ENCODE data around the gene CD276.

The CD276 gene

DNA sequence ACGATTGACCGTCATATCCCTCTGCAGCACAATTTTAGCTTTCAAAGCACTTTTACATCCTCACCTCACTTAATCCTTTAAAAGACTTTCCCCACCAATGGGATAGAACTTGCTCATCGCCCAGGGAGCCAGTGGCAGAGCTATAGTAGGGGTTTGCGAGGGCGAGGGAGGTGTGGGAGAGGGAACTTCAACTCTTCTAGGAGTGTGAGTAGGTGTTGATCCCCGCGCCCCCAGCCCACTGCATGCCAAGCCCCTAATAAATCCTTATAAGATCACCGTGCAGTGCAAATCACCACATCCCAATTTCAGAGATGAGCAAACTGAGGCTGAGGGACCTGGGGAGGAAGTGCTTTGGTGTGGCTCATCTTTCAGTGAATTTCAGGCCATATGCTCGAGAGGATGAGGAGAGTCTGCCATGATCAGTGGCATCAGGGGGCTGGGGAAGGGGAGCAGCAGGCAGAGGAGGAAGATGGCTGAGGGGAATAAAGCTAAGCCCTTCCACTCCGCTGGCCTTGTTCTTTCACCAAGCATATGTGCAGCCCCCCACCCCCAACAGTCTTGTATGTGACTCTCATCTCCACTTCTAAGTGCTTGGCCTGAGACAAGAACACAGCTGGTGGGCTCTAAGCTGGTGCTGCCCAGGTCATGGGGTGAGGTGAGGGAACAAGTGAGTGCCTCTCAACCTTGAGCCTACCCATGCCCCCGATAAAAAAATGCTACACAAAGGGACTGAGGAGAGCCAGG, 63.8 kb downstream of the CD276 start:
- DNase-seq (ENCODE audit: low read depth): no peak

DNA sequence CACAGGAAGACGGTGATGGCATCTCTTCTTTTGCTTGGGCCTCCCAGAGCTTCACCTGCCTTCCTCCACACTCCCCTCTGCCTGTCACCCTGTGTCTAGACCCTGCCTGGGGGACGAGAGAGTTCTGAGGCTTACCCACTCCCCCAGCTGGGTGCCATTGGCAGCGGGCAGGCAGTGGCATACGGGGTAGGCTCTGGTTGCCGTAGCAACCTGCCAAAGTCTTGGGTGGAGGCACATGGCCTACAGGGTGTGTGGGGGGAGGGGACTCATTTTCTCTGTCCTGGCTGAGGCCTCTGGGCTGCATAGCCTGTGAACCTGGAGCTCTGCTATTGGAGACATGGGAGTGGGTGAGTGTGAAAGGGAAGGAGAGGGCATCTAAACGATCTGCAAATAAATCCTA, 64.5 kb downstream of the CD276 start:
- DNase-seq (ENCODE audit: low read depth): no peak

DNA sequence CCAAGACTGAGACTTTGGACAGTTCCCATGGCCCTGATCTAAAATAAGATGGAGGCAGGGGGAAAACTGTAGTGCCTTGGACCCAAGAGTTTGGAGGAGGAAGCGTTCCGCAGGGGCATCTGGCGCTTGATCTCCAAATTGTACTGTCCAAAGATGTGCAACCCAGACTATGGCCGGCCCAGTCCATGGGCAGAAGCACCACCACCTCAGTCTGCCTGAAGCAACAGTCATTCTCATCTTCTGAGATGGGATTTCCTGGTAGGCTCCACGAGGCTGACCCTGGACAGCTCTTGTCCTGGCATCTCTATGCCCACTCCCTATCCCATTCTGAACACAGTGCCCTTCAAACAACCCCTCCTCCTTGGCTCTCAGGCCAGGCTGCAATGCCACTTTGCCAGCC, 65.3 kb downstream of the CD276 start:
- DNase-seq (ENCODE audit: low read depth): no peak

- DNase-seq (ENCODE audit: low read depth): no peak
Measured at GRCh38 chr15:73749971-73750370, 65.8 kb downstream of the CD276 start.

GRCh38 chr15:73750438-73750837, 66.3 kb downstream of the CD276 start:
- DNase-seq (ENCODE audit: low read depth): no peak

GRCh38 chr15:73750951-73751350, 66.8 kb downstream of the CD276 start:
- DNase-seq (ENCODE audit: low read depth): no peak

DNA sequence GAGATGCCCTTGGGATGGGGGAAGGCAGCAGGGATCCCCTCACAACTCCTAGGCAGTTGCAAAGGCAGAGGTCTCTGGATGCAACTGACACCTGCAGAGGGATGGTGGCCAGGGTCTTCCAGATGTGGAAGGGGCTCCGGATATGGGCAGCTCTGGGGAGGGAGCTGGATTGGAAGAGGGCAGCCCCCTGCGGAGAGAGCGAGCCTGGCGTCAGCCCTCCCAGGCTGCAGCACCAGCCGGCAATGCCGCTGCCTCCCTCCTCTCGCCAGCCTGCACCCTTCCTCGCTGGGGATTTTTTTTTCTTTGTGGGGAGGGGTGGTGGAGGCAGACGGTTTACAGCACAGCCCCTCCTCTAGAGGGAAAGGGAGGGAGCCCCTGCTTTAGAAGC, 67.3 kb downstream of the CD276 start:
- no peak for DNase-seq (ENCODE audit: low read depth)

DNA sequence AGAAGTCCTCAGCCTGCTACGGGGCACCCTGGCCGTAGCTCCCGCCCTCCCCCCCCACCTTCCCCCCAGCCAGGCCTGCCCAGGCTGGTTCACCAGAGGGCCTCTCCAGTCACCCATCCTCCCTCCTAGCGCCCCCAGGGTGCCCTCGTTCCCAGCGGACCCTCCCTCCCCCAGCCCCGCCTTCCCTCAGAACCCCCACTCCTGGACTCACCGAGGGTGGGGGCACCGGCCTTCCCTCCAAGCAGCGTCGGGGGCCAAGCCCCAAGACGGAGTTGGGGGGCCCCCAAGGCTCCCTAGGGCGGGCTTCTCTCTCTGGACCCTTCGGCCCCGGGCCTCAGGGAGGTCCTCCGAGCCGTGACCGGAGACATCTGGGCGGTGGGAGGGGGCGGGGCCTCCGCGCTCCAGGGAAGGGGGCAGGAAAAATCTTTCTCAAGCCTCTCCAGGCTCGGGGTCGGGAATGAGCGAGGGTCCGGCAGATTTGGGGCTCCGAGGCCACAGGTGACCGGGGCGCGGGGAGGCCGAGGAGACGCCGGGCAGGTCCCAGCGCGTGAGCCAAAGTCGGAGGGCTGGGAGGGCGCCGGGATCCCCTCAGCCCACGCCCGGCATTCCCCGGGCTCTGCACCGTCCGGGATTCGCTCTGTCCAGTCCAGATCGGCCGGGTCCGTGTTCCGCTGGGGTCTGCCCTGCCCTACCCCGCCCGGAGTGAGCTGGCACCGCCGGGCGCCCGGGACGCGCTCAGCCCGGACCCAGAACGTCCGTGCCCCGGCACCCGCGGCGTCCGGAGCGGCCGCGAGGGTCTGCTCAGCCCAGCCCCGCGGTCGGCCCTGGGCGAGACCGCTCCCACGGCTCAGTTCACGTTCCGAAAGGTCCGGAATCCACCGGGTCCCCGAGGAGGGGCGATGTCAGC, 68.0 kb downstream of the CD276 start:
- DNase-seq (ENCODE audit: low read depth): no peak

GRCh38 chr15:73752806-73753193, 68.6 kb downstream of the CD276 start:
- no peak for DNase-seq (ENCODE audit: low read depth)

GRCh38 chr15:73753250-73754130, 69.3 kb downstream of the CD276 start, which contains the start of gene INSYN1:
TSS of gene INSYN1 (minus strand) at chr15:73753351. CDS start at chr15:73751130, 2,221 bp downstream.
- DNase-seq (ENCODE audit: low read depth): no peak

GRCh38 chr15:73754461-73754860, 70.3 kb downstream of the CD276 start:
- DNase-seq (ENCODE audit: low read depth): no peak

DNA sequence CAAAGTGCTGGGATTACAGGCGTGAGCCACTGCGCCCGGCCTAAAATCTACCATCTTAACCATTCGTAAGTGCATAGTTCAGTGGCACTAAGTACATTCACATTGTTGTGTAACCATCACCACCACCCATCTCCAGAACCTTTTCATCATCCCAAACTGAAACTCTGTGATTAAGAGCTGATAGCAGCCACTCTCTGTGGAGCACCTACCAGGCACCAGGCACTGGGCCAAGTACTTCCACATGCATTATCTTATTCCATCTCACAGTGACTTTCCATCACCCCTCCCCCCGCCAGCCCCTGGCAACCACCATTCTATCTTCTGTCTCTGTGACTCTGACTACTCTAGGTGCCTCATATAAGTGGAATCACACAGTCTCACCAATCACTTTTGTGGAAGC, 71.3 kb downstream of the CD276 start:
- no peak for DNase-seq (ENCODE audit: low read depth)

DNA sequence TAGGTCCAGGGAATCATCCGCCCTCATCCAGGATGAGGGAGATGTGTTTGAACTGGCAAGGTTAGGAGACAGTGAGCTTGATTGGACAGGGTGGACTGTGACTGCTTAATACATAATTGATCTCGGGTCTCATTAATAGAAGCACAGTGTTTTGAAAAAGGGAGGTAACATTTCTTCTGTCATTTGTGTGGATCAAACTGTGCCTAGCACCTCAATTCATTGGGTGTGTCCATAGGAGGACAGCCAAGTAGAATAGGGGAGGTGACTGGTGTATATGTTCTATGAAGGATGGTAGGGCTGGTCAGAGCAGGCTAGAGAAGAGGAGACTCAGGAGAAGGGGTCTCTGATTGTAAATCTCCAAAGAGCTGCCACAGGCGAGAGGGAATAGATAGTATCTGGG, 71.8 kb downstream of the CD276 start:
- no peak for DNase-seq (ENCODE audit: low read depth)

DNA sequence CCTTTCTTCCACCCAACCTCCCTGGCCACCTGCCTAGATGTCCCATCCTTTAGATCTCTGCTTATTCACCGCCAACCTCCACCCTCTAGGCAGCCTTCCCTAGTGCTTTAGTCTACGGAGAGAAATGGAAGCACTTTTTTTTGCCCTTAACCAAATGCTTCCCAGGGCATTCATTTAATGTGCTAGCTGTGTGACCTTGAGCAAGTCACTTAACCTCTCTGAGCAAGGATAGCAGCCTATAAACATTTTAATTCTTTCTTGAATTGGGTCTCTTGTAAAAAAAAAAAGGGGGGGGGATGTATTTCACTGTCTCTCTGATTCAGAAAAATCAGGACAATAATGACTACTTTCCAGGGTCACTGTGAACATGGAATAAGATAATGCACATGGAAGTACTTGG, 72.2 kb downstream of the CD276 start:
- DNase-seq (ENCODE audit: low read depth): no peak

DNA sequence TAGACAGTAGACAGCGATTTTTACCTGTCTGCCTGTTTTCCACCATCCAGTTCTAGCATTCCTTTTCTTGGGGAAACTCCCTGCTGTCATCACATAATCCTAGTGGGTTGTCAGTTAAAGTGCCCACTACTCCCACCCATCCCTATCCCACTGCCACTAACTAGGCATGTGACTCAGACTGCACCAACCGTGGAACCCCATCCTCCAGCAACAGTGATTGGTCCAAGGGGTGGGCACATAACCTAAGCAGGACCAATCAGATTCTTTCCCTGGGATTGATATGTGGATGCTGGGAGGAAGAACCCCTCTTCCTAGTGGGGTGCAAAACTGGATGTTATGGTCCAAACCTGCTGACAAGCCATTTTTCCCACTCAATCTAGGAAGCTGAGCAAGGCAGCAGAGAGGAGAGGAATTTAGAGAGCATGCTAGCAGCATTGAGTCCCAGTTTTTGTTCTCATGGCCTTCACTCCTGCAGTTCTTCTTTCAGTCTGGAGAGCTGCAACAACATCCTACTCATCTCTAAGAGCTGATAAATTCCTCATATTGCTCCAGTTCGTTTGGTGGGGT, 72.8 kb downstream of the CD276 start:
- no peak for DNase-seq (ENCODE audit: low read depth)

DNA sequence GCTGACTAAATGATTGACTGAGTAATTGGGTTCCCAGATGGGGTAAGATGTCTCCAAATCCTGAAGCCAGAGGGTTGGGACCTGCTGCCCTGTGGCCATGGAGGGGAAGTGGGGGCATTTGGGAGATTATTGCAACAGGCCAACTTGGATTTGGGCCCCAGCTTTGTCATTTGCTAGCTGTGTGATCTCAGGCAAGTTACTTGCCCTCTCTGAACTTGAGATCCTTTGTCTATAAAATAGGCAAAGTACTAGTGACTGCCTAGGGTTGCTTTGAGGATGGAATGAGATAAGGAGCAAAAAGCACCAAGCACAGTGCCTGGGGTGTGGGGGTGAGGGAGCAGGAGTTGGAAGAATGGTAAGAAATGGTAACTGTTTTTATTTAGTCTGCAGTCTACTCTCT, 73.4 kb downstream of the CD276 start:
- DNase-seq (ENCODE audit: low read depth): no peak

DNA sequence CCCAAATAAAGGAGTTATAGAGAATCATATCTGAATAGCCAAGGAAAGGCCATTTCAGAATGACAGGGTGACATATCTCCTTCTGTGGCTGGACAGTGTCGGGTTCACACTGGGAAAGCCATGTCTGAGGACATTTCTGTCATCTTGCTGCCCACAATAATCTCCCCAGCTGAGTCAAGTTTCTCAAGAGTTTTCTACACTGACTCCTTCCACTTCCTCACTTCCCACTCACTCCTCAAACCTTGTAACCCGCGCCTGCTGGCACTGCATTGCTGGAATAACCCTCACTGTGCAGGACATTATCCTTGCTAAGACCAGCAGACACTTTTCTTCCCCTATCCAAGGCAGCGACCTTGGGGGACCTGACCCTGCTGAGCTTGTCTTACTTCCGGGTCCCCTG, 74.3 kb downstream of the CD276 start:
- no peak for DNase-seq (ENCODE audit: low read depth)

- no peak for DNase-seq (ENCODE audit: low read depth)
Measured at GRCh38 chr15:73760330-73761329, 76.4 kb downstream of the CD276 start.

GRCh38 chr15:73763931-73764330, 79.7 kb downstream of the CD276 start:
- DNase-seq (ENCODE audit: low read depth): no peak

Data from HS-27A (cell line).